ENCODE results near the gene KRTAP5-4.
"Not testable (repeated sequence)": the region's sequence is repeated elsewhere in the genome, so short reads cannot be mapped to it uniquely, and the experiment has no call there.

- TF ChIP-seq POLR2A (IDR thresholded peaks at IDR 0.05; ENCODE audit: low read depth, low read length); TAF1 (IDR thresholded peaks at IDR 0.05; ENCODE audit: low read depth, low read length); POLR2AphosphoS5 (IDR thresholded peaks at IDR 0.05; ENCODE audit: low read depth, low read length); PAX5 (IDR thresholded peaks at IDR 0.05; ENCODE audit: insufficient read depth, low read length, severe bottlenecking); POU2F2 (IDR thresholded peaks at IDR 0.05; ENCODE audit: low read depth, low read length): not testable (repeated sequence)
- peak; percentile 66 for TF ChIP-seq SPI1 (IDR thresholded peaks at IDR 0.05; ENCODE audit: low read depth, low read length)
Measured at GRCh38 chr11:1605923-1606322, 16.0 kb downstream of the KRTAP5-4 start.
